HG02852 (cell line): ENCODE results near the gene PFDN2.

Experiments
- ATAC-seq: cut with Tn5 transposase; IDR thresholded peaks from one replicate; pipeline ENCODE4 v1.9.1; 2021; ENCODE audit warnings: mild to moderate bottlenecking, moderate library complexity; ENCODE audit not compliant: unreplicated experiment

Gene PFDN2

GRCh38 chr1:161117759-161118581 is at the start of gene PFDN2, which contains the start of gene NIT1:
PFDN2 (minus strand) TSS chr1:161118037; CDS start chr1:161118026, 11 bp downstream.
NIT1 (plus strand) TSS chr1:161118105; CDS start chr1:161118177, 72 bp downstream.
- ATAC-seq = peak; percentile 77

- ATAC-seq = no peak
Observed at GRCh38 chr1:161166669-161167548, 49.1 kb upstream of the PFDN2 start.

DNA sequence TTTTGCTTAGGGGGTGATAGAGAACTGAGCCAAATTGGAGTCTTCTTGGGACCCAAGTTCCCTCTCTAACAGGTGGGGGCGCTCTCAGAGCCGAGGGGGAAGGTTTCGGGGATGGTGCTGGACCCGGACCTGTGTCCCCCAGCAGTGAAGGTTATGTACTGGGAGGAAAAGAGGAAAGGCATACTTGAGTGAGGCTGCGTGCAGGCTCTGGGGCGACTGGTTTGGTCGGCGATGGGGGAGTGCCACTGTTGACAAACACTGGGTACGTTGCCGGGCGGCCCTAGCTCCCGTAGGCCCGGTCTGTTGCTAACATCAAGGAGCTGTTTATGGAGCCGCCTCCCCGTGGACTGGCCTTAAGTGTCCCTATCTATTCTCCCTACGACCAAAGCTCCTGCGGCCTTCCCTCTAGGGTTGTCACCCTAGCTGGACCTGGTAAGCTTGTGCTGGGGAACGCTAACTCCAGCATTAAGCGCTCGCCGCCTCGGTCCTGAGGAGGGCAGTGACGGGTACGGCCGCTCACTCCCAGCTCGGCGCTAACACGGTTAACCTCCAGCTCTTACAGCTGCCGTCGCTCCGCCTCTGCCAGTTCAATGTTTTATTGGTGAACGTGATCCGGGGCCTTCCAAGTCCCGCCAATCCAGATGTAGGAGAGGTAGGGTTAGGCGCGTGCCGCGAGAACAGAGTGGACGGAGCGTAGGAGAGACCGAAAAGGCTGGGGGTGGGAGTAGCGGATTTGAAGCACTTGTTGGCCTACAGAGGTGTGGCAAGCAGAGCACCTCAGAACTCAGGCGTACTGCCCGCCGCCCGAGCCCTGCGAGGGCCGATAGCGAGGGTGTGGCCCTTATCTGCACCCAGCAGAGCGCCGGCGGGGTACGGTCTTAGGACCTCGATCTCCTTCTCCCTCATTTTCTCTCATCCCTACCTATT is 48.2 kb upstream of the PFDN2 start, which contains the start of gene PPOX:
Gene PPOX (plus strand): TSS at position 685 of the 927 bp plus-strand sequence. CDS start 422 bp downstream, outside the sequence.
- ATAC-seq = peak; percentile 96

DNA sequence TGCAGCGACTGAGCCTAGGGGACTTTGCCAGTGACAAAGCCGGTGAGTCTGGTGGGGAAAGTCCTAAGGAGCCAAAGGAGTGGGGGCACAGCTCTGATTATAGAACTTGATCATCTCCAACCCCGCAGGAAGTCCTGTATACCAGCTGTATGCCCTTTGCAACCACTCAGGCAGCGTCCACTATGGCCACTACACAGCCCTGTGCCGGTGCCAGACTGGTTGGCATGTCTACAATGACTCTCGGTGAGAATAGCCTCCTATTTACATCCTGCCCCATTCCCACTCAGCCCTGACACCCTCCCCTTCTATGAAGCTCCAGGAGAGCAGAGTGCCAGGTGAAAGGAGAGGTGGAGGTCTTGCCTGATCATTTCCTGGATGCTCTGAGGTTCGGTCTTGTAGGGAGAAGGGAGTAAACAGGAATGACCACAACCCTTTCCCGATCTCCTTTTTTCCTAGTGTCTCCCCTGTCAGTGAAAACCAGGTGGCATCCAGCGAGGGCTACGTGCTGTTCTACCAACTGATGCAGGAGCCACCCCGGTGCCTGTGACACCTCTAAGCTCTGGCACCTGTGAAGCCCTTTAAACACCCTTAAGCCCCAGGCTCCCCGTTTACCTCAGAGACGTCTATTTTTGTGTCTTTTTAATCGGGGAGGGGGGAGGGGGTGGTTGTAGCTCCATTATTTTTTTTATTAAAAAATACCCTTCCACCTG is 47.2 kb upstream of the PFDN2 start:
- ATAC-seq = no peak

DNA sequence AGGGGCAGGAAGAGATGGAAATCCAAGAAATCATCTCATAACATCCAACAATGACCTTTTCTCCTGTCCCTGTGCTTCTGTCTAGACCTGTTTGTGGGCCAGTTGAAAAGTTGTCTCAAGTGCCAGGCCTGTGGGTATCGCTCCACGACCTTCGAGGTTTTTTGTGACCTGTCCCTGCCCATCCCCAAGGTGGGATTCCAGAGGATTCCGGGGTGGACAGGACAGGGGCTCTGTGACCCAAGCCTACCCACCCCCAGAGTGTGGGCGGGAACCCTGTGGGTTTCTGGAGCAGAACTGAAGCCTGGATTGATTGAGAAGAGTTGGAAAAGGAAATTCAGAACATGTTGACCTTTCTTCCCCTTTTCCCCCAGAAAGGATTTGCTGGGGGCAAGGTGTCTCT is 46.0 kb upstream of the PFDN2 start:
- ATAC-seq = no peak

- no peak for ATAC-seq
Observed at GRCh38 chr1:161162806-161163205, 45.0 kb upstream of the PFDN2 start.

GRCh38 chr1:161162052-161162451 is 44.2 kb upstream of the PFDN2 start:
- ATAC-seq = no peak

- ATAC-seq = no peak
Observed at GRCh38 chr1:161161652-161162051, 43.8 kb upstream of the PFDN2 start.

DNA sequence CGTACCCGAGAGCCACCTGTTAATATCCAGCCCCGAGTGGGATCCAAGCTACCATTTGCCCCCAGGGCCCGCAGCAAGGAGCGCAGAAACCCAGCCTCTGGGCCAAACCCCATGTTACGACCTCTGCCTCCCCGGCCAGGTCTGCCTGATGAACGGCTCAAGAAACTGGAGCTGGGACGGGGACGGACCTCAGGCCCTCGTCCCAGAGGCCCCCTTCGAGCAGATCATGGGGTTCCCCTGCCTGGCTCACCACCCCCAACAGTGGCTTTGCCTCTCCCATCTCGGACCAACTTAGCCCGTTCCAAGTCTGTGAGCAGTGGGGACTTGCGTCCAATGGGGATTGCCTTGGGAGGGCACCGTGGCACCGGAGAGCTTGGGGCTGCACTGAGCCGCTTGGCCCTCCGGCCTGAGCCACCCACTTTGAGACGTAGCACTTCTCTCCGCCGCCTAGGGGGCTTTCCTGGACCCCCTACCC is 42.9 kb upstream of the PFDN2 start:
- ATAC-seq = no peak

DNA sequence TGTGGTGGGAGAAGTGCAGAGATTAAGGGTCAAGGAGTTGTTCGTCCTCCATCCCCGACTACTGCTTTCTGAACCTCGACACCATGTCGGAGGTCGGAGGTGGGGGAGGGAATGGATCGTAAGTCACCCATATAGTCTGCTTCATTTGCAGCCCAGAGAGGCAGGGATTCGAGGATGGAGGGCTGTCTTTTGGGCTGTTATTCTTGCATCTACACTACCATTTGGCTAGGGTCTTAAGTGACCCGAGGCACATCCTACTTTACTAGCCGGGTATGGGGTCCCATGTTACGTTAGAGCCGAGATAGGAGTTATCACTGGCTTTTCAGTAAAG is 42.0 kb upstream of the PFDN2 start:
- no peak for ATAC-seq

DNA sequence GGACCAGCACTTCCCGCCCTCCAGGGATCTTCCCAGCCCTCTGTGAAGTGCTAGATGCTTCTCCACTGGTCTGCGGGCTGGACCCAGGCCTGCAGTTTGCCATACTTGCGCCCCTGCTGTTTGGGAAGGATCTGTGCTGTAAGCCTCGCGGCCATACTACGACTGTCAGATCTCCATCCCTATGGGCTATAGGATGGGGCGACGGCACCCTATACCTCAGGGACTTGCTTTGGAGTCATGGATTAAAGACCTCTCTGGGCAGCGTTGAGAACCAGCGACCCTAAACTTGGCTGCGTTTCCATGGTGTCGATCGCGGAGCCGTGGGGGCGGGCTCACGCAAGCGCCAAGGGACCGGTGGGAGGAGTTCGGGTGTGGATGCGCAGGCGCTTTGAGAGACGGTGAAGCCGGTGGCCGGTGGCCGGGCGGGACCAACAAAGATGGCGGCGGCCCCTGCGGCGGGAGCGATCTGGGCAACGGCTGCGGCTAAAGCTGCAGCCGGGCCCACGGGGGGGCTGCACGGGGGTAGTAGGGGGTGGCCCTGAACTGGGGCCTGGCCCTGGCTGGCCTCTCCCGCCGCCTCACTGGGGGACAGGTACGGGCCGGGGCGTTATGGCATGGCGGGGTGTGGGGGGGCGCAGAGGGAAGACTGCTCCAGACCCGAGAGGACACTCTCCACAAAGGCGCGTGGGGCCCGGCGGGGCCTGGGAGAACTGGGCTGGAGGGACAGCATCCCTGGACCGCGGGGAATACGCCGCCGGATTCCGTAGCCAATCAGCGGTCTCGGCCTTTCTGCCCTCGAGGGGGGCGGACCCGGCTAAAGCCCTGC is 41.5 kb upstream of the PFDN2 start, which contains the start of gene USP21:
Gene USP21 (plus strand): TSS at position 414 of the 826 bp plus-strand sequence. CDS start 1,141 bp downstream, outside the sequence.
- peak; percentile 86 for ATAC-seq

DNA sequence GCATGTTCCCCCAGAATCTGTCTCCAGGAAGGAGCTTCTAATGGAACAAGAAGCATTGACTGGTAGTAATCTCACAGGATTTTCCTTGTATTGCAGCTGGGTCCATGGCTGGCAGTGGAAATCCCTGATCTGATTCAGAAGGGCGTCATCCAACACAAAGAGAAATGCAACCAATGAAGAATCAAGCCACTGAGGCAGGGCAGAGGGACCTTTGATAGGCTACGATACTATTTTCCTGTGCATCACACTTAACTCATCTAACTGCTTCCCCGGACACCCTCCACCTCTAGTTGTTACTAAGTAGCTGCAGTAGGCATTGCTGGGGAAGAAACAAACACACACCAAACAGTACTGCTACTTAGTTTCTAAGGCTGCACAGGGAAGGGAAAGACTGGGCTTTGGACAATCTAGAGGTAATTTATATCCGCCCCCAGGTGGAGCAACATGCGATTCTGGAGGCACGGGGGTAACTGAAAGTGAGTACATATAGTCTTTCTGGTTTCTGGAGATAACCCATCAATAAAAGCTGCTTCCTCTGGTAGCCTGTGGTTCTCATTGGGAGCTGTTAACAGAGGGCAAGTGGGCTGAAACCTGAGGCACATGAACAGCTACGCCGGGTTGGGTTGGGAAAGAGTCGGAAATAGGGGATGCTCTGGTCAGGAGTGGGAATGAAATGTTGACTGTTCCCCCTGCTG is 40.6 kb upstream of the PFDN2 start:
- ATAC-seq = no peak

- no peak for ATAC-seq
Observed at GRCh38 chr1:161157867-161158266, 40.0 kb upstream of the PFDN2 start.

DNA sequence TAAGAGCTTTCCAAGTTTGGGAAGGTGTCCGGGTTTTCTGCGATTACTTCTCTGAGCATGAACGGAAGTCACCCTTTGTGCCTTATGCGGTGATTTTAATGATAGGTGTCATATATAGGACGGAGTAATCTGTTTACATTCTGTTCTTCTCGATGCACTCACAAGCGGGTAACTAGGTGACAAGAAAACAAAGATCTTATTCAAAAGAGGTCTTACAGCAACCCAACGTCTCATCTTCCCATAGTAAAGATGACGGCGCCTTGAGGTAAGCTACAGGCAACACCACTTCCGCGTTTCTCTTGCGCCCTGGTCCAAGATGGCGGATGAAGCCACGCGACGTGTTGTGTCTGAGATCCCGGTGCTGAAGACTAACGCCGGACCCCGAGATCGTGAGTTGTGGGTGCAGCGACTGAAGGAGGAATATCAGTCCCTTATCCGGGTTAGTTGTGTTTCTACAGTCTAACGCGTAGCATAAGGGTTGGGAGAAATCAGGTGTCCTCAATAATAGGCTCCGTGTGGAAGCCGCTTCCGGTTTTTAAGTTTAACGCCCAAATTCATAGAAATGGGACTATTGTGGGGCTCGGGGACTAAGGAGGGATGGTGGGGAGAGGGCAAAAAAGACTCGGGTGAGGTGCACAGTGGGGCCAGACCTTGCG is 36.0 kb upstream of the PFDN2 start, which contains the start of gene UFC1:
Gene UFC1 (plus strand): TSS at position 297 of the 656 bp plus-strand sequence. CDS start 20 bp downstream, at position 317.
- ATAC-seq = peak; percentile 86

- ATAC-seq = no peak
Observed at GRCh38 chr1:161153176-161153575, 35.3 kb upstream of the PFDN2 start.

DNA sequence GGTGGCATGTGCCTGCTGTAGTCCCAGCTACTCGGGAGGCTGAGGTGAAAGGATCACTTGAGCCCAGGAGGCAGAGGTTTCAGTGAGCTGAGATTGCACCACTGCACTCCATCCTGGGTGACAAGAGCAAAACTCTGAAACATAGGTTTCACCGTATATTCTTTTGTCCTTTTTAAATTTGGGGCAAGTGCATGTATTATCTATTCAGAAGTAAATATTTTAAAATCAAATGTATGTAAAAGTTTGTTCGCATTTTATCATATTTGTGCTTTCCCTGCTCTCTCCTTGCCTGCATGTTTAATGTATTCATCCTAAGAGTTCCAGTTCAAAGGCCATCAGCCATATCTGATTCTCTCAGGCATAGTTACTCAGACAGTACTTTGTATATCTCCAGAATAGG is 28.0 kb upstream of the PFDN2 start:
- ATAC-seq = no peak

DNA sequence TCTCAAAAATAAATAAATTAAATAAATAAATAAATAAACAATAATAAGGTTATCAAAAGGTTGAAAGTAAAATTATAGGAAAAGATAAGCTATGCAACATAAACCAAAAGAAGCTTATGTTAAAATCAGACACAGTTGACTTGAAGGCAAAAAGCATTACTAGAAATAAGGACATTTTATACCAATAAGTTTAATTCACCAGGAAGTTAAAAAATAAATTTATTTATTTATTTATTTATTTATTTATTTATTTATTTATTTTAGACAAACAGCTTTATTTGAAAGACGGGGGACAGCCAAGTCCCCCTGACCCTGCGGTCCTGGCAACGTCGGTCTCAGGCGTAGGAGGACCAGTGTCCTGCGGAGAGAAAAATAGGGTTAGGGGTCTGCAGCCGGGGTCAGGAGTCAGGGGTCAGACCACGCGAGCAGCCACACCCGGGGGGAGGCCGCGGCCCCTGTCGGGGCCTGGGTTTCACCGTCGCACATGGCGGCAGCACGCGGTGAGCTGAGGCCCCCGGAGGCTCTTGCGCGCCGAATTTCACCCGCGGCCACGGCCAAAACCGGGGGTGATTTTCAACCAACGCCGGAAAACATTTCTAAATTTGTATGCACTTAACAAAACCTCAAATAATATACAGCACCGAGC is 23.0 kb upstream of the PFDN2 start:
- ATAC-seq = no peak
